ENCODE results near the gene NLGN1. TPM values are rescaled to one million over a fixed set of nuclear protein-coding genes. Genes with fewer than 3 reads are reported as not detected.

Gene NLGN1
- total RNA-seq, 2 donors from 2014 or later, result 1.3 to 2.4 TPM

DNA sequence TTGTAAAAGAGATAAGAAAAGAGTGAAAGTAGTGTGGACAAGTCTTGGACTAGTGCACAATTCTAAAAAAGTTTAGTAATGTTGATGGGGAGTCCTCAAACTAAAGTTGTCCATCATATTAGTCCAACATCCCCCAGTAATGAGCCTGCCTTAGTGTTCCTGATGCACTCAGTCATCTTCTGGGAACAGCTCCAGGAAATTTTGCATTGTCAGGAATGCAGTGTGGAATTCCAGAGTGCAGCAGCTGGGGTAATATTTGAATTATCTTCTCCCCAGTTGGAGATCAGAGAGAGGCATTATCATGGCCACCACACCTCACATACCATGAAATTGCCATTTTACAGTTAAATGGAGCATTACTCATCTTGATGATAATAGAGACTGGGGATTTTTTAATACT lies 932.8 kb downstream of the NLGN1 start:
- no peak overlapping the region for H3K27ac ChIP-seq
- H3K9me3 ChIP-seq, result no peaks in the 10 kb centered on the region
- no peak for DNase-seq (ENCODE audit: low spot score)
- H3K4me3 ChIP-seq, result no peak overlapping the region
- no peaks in the 10 kb centered on the region for H3K4me1 ChIP-seq
- H3K27me3 ChIP-seq, result no peaks in the 10 kb centered on the region
- H3K36me3 ChIP-seq, result no peaks in the 10 kb centered on the region
- TF ChIP-seq, protein P1, sequence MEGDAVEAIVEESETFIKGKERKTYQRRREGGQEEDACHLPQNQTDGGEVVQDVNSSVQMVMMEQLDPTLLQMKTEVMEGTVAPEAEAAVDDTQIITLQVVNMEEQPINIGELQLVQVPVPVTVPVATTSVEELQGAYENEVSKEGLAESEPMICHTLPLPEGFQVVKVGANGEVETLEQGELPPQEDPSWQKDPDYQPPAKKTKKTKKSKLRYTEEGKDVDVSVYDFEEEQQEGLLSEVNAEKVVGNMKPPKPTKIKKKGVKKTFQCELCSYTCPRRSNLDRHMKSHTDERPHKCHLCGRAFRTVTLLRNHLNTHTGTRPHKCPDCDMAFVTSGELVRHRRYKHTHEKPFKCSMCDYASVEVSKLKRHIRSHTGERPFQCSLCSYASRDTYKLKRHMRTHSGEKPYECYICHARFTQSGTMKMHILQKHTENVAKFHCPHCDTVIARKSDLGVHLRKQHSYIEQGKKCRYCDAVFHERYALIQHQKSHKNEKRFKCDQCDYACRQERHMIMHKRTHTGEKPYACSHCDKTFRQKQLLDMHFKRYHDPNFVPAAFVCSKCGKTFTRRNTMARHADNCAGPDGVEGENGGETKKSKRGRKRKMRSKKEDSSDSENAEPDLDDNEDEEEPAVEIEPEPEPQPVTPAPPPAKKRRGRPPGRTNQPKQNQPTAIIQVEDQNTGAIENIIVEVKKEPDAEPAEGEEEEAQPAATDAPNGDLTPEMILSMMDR (IDR thresholded peaks at IDR 0.05), result no peak

DNA sequence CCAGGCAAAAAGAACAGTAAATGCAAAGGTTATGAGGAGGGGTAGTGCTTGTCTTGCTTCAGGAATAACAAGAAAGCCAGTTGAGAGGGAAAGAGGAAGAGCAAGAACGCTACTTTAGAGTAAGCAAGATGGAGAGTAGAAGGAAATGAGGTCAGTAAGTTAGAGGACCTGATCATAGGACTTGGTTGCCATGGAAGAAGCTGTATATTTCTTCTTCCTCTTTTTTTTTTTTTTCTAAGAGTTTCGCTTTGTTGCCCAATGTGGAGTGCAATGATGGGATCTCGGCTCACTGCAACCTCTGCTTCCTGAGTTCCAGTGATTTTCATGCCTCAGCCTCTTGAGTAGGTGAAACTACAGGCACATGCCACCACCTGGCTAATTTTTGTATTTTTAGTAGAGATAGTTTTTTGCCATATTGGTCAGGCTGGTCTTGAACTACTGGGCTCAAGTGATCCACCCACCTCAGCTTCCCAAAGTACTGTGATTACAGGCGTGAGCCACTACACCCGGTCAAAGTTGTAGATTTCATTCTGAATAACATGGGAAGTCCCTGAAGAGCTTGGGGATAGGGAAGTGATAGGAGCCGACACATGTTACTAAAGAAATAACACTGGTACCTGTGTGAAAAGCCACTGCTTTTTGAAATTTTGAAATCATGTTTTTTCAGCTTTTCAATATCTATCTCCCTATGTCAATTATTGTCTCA lies 933.7 kb downstream of the NLGN1 start:
- TF ChIP-seq, protein P1 (IDR thresholded peaks at IDR 0.05), result no peak
- Histone ChIP-seq H3K4me1 (no peaks in the 10 kb centered on the region), H3K9me3 (no peaks in the 10 kb centered on the region), H3K27me3 (no peaks in the 10 kb centered on the region), H3K4me3 (no peak overlapping the region), H3K27ac (no peak overlapping the region), H3K36me3 (no peaks in the 10 kb centered on the region)
- DNase-seq (ENCODE audit: low spot score), result no peak

DNA sequence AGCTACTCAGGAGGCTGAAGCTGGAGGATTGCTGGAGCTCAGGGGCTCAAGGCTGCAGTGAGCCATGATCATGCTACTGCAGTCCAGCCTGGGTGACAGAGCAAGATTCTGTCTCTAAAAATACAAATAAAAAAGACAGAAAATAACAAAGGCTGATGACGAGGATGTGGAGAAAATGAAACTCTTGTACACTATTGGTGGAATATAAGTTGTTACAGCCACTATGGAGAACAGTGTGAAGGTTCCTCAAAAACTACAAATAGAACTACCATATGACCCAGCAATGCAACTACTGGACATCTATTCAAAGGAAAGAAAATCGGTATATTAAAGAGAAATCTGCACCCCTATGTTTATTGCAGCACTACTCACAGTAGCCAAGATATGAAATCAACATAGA lies 934.8 kb downstream of the NLGN1 start:
- H3K4me3 ChIP-seq, result no peak overlapping the region
- no peaks in the 10 kb centered on the region for H3K9me3 ChIP-seq
- TF ChIP-seq, protein P1 (IDR thresholded peaks at IDR 0.05), result no peak
- H3K4me1 ChIP-seq, result no peaks in the 10 kb centered on the region
- no peak for DNase-seq (ENCODE audit: low spot score)
- H3K27me3 ChIP-seq, result no peaks in the 10 kb centered on the region
- H3K36me3 ChIP-seq, result no peaks in the 10 kb centered on the region
- H3K27ac ChIP-seq, result no peak overlapping the region

DNA sequence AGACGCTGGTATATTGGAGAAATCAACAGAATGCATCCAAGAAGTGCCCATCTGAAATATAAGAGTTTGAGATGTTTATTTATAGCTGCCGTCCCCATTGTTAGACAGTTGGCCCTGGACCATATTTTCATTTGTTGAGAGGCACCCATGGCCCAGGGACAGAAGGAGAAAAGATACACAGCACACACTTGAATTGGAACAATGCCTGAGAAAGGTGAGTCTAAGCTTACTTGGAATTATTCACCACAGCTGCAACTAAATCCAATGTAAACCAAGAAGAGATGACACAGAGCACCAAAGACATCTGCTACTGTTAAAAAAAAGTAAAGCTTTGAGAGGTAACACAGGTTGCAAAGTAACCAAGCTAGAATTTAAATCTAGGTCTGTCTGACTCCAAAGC lies 936.1 kb downstream of the NLGN1 start:
- Histone ChIP-seq H3K27ac (no peak overlapping the region), H3K4me1 (no peaks in the 10 kb centered on the region), H3K27me3 (no peaks in the 10 kb centered on the region), H3K9me3 (no peaks in the 10 kb centered on the region), H3K36me3 (no peaks in the 10 kb centered on the region), H3K4me3 (no peak overlapping the region)
- DNase-seq (ENCODE audit: low spot score), result no peak
- TF ChIP-seq, protein P1 (IDR thresholded peaks at IDR 0.05), result no peak

DNA sequence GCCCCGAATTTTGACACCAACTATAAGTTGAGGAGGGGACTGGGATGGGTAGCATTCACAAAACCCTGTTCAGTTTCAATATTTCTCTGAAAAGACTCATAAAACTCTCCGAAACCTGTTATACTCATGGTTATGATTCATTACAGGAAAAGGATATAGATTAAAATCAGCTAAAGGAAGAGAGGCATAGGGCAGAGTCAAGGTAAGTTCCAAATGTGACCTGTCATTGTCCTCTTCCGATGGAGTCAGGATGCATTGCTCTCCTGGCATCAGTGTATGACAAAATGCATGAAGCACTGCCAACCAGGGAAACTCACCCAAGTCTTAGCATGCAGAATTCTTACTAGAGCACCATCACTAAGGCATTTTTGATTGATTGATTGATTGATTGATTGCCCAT lies 936.6 kb downstream of the NLGN1 start:
- Histone ChIP-seq H3K27me3 (no peaks in the 10 kb centered on the region), H3K9me3 (no peaks in the 10 kb centered on the region), H3K36me3 (no peaks in the 10 kb centered on the region), H3K4me3 (no peak overlapping the region), H3K4me1 (no peaks in the 10 kb centered on the region), H3K27ac (no peak overlapping the region)
- DNase-seq (ENCODE audit: low spot score), result no peak
- TF ChIP-seq, protein P1 (IDR thresholded peaks at IDR 0.05), result no peak

DNA sequence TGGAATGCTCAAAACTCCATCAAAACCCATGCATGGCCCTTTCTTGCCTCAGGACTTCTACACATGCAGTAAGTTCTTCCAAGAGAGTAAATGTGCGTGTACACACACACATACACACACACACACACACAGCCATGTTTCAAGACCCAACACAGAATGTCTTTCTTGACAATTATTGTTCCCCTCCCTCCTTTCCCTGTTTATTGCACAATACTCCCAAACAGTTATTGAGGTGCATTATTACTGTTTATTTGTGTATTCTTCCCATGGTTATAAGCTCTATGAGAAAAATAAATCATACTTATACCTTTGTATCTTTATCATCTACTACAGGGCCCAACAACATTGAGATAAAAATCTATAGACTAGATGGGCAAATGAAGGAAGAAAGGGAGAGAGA lies 937.8 kb downstream of the NLGN1 start:
- no peaks in the 10 kb centered on the region for H3K4me1 ChIP-seq
- DNase-seq (ENCODE audit: low spot score), result no peak
- no peak overlapping the region for H3K27ac ChIP-seq
- TF ChIP-seq, protein P1 (IDR thresholded peaks at IDR 0.05), result no peak
- H3K27me3 ChIP-seq, result no peaks in the 10 kb centered on the region
- no peaks in the 10 kb centered on the region for H3K9me3 ChIP-seq
- no peaks in the 10 kb centered on the region for H3K36me3 ChIP-seq
- no peak overlapping the region for H3K4me3 ChIP-seq
